ENCODE results near the gene SOX12. TPM values are rescaled to one million over a fixed set of nuclear protein-coding genes. Genes with fewer than 3 reads are reported as not detected.
"Not testable (repeated sequence)": the region's sequence is repeated elsewhere in the genome, so short reads cannot be mapped to it uniquely, and the experiment has no call there.

The SOX12 gene
- total RNA-seq, 2 experiments from 2014 or later = 5.5 to 5.8 TPM

DNA sequence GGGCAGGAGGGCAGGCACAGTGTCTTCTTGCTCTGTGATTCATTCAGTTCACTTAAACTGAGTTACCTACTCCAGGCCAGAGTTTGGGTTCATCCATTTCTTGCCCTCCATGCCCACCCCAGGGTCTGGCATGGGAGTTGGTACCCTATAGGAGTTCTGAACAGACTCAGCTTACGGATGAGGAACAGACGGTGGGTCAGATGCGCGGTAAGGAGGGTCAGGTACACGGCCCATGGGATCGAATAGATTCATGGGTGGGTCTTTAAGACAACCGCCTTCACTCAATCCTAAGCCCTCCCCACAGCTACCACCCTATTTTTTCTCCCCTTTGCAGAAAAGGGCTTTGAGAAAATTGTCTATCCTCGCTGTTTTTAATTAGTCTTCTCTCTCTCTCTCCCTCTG lies 42.1 kb downstream of the SOX12 start:
- H3K27ac Mint-ChIP-seq = no peak overlapping the region
- ChIA-PET CTCF (interaction anchor here (1.2 to 1.4 kb wide), 2 partner anchors 40 to 101 kb away, joined by 3 read pairs; no protein-coding TSS in a partner anchor), POLR2A (interaction anchor here (0.6 to 1.0 kb wide), 2 partner anchors 36 to 149 kb away, joined by 3 to 4 read pairs; no protein-coding TSS in a partner anchor)
- ATAC-seq = no peak
- H3K9me3 Mint-ChIP-seq (ENCODE audit: insufficient read depth) = no peaks in the 10 kb centered on the region
- no peaks in the 10 kb centered on the region for H3K36me3 Mint-ChIP-seq (ENCODE audit: low read depth)
- DNase-seq = no peak
- no peaks in the 10 kb centered on the region for H3K27me3 Mint-ChIP-seq (ENCODE audit: low read depth)
- H3K4me1 Mint-ChIP-seq (ENCODE audit: low read depth) = peaks cover 63% of the 10 kb centered on the region
- H3K4me3 Mint-ChIP-seq = no peak overlapping the region

DNA sequence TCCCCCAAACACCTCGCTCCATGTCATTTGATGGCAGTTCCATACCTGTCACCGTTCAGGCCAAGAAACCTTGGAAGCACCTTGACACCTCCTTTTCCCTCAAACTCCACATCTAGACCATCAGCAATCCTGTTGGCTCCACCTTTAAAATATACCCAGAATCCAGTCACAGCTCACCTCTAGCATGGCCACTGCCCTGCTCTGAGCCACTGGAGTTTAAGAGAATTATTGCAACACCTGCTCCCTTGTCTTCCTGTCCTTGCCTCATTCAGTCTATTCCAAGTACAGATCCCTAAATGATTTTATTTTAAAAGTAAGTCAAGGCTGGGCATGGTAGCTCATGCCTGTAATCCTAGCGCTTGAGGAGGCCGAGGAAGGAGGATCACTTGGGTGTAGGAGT lies 43.6 kb downstream of the SOX12 start:
- POLR2A ChIA-PET = no interaction called here
- CTCF ChIA-PET = no interaction called here
- Mint-ChIP-seq H3K27ac (no peak overlapping the region), H3K9me3 (ENCODE audit: insufficient read depth) (no peaks in the 10 kb centered on the region), H3K36me3 (ENCODE audit: low read depth) (no peaks in the 10 kb centered on the region), H3K4me1 (ENCODE audit: low read depth) (peaks cover 67% of the 10 kb centered on the region), H3K27me3 (ENCODE audit: low read depth) (no peaks in the 10 kb centered on the region), H3K4me3 (no peak overlapping the region)
- DNase-seq (no peak), ATAC-seq (no peak)

- H3K4me3 Mint-ChIP-seq = no peak overlapping the region
- H3K36me3 Mint-ChIP-seq (ENCODE audit: low read depth) = no peaks in the 10 kb centered on the region
- ChIA-PET POLR2A (interaction anchor here (1.3 kb wide), 1 partner anchor 37 kb away, joined by 7 read pairs; the partner anchor contains the start of gene RBCK1), CTCF (interaction anchor here (1.6 to 2.1 kb wide), 2 partner anchors 13 to 16 kb away, joined by 5 to 6 read pairs; no protein-coding TSS in a partner anchor)
- H3K27me3 Mint-ChIP-seq (ENCODE audit: low read depth) = no peaks in the 10 kb centered on the region
- H3K9me3 Mint-ChIP-seq (ENCODE audit: insufficient read depth) = no peaks in the 10 kb centered on the region
- DNase-seq (no peak), ATAC-seq (no peak)
- peak overlapping the region; percentile 46 for H3K27ac Mint-ChIP-seq
- peaks cover 57% of the 10 kb centered on the region for H3K4me1 Mint-ChIP-seq (ENCODE audit: low read depth)
Measured at GRCh38 chr20:370151-370600, 44.8 kb downstream of the SOX12 start.

GRCh38 chr20:370977-371754 lies 45.8 kb downstream of the SOX12 start:
- no peaks in the 10 kb centered on the region for H3K36me3 Mint-ChIP-seq (ENCODE audit: low read depth)
- POLR2A ChIA-PET = interaction anchor here (0.7 to 1.3 kb wide), 2 partner anchors 9 to 36 kb away, joined by 3 to 7 read pairs; partner anchors contain the start of gene RBCK1
- H3K27ac Mint-ChIP-seq = peak overlapping the region; percentile 51
- peaks cover 47% of the 10 kb centered on the region for H3K4me1 Mint-ChIP-seq (ENCODE audit: low read depth)
- H3K4me3 Mint-ChIP-seq = no peak overlapping the region
- ATAC-seq (no peak), DNase-seq (no peak)
- CTCF ChIA-PET = interaction anchor here (1.3 to 2.1 kb wide), 4 partner anchors 12 to 60 kb away, joined by 3 to 6 read pairs (median 5); no protein-coding TSS in a partner anchor
- peaks cover 3% of the 10 kb centered on the region for H3K27me3 Mint-ChIP-seq (ENCODE audit: low read depth)
- H3K9me3 Mint-ChIP-seq (ENCODE audit: insufficient read depth) = no peaks in the 10 kb centered on the region

DNA sequence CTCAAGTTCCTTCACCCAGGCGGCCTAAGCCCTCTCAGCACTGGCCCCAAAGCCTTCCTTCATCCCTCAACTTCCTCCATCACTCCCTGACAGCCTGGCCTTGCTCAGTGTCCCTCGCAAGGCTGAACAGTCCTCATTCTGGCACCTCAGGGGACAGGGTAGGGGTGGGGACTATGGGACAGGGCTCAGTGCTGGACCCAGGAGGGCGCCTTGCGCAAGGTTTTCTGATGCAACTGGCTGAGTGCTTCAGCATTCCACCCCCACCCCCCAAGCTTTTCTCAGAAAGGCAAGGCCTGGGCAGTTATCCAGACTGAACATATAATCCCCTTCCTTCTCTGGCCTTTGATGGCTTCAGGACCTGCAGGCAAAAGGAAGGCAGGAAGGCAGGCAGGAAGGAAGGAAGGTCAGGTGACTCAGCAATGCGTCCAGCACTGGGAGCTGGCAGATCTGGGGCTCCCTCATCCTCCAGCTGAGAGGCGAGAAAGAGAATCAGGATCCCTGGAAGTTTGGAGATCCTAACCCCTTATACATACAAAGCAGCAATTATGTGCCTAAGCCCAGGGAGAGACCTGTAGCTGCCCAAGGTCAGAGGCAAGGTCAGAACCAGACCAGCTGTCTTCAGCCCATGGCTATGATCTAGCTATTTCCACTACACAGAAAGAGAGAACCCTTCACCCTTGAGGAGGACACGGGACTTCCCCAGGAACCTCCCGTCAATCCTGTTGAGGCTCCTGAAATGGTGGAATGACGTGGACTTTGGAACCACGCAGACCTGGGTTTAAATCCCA lies 46.6 kb downstream of the SOX12 start:
- Mint-ChIP-seq H3K27ac (peak overlapping the region; percentile 66), H3K4me3 (no peak overlapping the region), H3K4me1 (ENCODE audit: low read depth) (peaks cover 42% of the 10 kb centered on the region), H3K9me3 (ENCODE audit: insufficient read depth) (no peaks in the 10 kb centered on the region), H3K27me3 (ENCODE audit: low read depth) (peaks cover 3% of the 10 kb centered on the region), H3K36me3 (ENCODE audit: low read depth) (no peaks in the 10 kb centered on the region)
- ATAC-seq (peak; percentile 21), DNase-seq (no peak)
- CTCF ChIA-PET = interaction anchor here (0.7 to 2.1 kb wide), 4 partner anchors 10 to 60 kb away, joined by 3 to 6 read pairs (median 4); no protein-coding TSS in a partner anchor
- POLR2A ChIA-PET = interaction anchor here (0.7 to 1.3 kb wide), 3 partner anchors 9 to 36 kb away, joined by 3 to 7 read pairs (median 4); partner anchors contain the start of gene RBCK1

- H3K9me3 Mint-ChIP-seq (ENCODE audit: insufficient read depth); DNase-seq; H3K4me3 Mint-ChIP-seq; H3K36me3 Mint-ChIP-seq (ENCODE audit: low read depth); H3K27me3 Mint-ChIP-seq (ENCODE audit: low read depth); H3K27ac Mint-ChIP-seq: not testable (repeated sequence)
- ChIA-PET CTCF (interaction anchor here (0.7 to 2.1 kb wide), 4 partner anchors 10 to 59 kb away, joined by 3 to 6 read pairs (median 4); no protein-coding TSS in a partner anchor), POLR2A (interaction anchor here (1.3 kb wide), 1 partner anchor 10 kb away, joined by 4 read pairs; no protein-coding TSS in a partner anchor)
- ATAC-seq = peak; percentile 40
- peaks cover 37% of the 10 kb centered on the region for H3K4me1 Mint-ChIP-seq (ENCODE audit: low read depth)
Measured at GRCh38 chr20:372543-373082, 47.3 kb downstream of the SOX12 start.

- Mint-ChIP-seq H3K4me1 (ENCODE audit: low read depth) (peaks cover 35% of the 10 kb centered on the region), H3K27me3 (ENCODE audit: low read depth) (peaks cover 5% of the 10 kb centered on the region), H3K27ac (peak overlapping the region; percentile 35), H3K9me3 (ENCODE audit: insufficient read depth) (no peaks in the 10 kb centered on the region), H3K4me3 (no peak overlapping the region), H3K36me3 (ENCODE audit: low read depth) (no peaks in the 10 kb centered on the region)
- no peak for DNase-seq
- CTCF ChIA-PET = interaction anchor here (1.8 kb wide), 1 partner anchor 25 kb away, joined by 3 read pairs; no protein-coding TSS in a partner anchor
- POLR2A ChIA-PET = interaction anchor here (0.8 to 1.3 kb wide), 2 partner anchors 8 to 11 kb away, joined by 3 to 4 read pairs; no protein-coding TSS in a partner anchor
- no peak for ATAC-seq
Measured at GRCh38 chr20:373171-373890, 48.0 kb downstream of the SOX12 start.

- peaks cover 5% of the 10 kb centered on the region for H3K27me3 Mint-ChIP-seq (ENCODE audit: low read depth)
- H3K4me1 Mint-ChIP-seq (ENCODE audit: low read depth) = peaks cover 33% of the 10 kb centered on the region
- H3K4me3 Mint-ChIP-seq = no peak overlapping the region
- DNase-seq = no peak
- POLR2A ChIA-PET = no interaction called here
- no peak for ATAC-seq
- no peak overlapping the region for H3K27ac Mint-ChIP-seq
- CTCF ChIA-PET = interaction anchor here (0.6 kb wide), 1 partner anchor 1345 kb away, joined by 3 read pairs; no protein-coding TSS in a partner anchor
- no peaks in the 10 kb centered on the region for H3K9me3 Mint-ChIP-seq (ENCODE audit: insufficient read depth)
- H3K36me3 Mint-ChIP-seq (ENCODE audit: low read depth) = no peaks in the 10 kb centered on the region
Measured at GRCh38 chr20:375265-375889, 50.0 kb downstream of the SOX12 start.

DNA sequence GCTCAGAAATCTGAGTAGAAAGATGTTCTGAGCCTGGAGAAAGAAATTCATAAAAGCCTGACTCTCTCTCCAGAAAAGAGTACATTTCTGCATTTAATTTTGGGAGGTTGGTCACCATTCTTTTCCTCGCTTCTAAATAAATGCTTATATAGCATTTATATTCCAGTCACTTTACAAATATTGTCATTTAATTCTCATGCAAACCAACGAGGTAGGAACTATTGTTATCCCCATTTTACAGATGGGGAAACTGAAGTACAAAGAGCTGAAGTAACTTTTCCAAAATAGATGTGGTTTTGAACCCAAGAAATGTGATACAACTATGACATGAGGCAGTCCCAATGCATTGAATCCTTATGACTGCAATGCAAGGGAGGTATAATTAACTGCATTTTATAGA lies 50.7 kb downstream of the SOX12 start:
- Mint-ChIP-seq H3K4me3 (no peak overlapping the region), H3K27ac (no peak overlapping the region), H3K27me3 (ENCODE audit: low read depth) (peaks cover 5% of the 10 kb centered on the region), H3K9me3 (ENCODE audit: insufficient read depth) (no peaks in the 10 kb centered on the region), H3K4me1 (ENCODE audit: low read depth) (peaks cover 31% of the 10 kb centered on the region), H3K36me3 (ENCODE audit: low read depth) (no peaks in the 10 kb centered on the region)
- no peak for DNase-seq
- POLR2A ChIA-PET = no interaction called here
- CTCF ChIA-PET = no interaction called here
- no peak for ATAC-seq

- ChIA-PET CTCF (interaction anchor here (1.4 kb wide), 1 partner anchor 23 kb away, joined by 3 read pairs; no protein-coding TSS in a partner anchor), POLR2A (no interaction called here)
- no peak overlapping the region for H3K4me3 Mint-ChIP-seq
- H3K4me1 Mint-ChIP-seq (ENCODE audit: low read depth) = peaks cover 25% of the 10 kb centered on the region
- no peak overlapping the region for H3K27ac Mint-ChIP-seq
- H3K27me3 Mint-ChIP-seq (ENCODE audit: low read depth) = peaks cover 5% of the 10 kb centered on the region
- no peaks in the 10 kb centered on the region for H3K9me3 Mint-ChIP-seq (ENCODE audit: insufficient read depth)
- H3K36me3 Mint-ChIP-seq (ENCODE audit: low read depth) = no peaks in the 10 kb centered on the region
- DNase-seq (no peak), ATAC-seq (no peak)
Measured at GRCh38 chr20:376750-377149, 51.4 kb downstream of the SOX12 start.

Measured in activated CD8-positive, alpha-beta T cell treated with anti-CD3 and anti-CD28 coated beads, Interleukin-2, amount 10 ng/mL, durations not matched to agents 7 days and 5 days (primary cell).